ENCODE data around the gene INHBC. TPM values are rescaled to one million over a fixed set of nuclear protein-coding genes. Genes with fewer than 3 reads are reported as not detected.

INHBC gene
- total and polyA plus RNA-seq, 5 donors from 2014 or later: 0.21 TPM; not detected in 4

DNA sequence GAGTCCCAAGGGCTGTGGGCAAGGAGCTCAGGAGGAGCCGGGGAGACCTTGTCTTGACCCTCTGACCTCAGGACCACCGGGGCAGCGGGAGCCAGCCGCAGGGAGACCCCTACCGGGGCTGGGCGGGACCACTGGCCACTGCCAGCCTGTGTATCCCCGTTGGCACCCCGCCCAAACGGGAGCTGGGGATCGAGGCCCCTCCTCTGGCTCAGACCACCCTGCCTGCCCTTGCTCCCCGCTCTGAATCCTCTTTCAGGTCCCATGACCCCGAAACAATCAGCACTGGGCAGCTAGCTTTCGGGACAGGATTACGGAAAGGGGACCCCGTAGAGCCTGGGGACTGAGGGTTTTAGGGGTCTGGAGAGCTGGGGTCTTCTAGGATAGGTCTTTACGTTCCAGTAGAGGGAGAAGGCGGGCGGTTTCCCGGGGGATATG lies 26.3 kb downstream of the INHBC start:
- no peak for DNase-seq

DNA sequence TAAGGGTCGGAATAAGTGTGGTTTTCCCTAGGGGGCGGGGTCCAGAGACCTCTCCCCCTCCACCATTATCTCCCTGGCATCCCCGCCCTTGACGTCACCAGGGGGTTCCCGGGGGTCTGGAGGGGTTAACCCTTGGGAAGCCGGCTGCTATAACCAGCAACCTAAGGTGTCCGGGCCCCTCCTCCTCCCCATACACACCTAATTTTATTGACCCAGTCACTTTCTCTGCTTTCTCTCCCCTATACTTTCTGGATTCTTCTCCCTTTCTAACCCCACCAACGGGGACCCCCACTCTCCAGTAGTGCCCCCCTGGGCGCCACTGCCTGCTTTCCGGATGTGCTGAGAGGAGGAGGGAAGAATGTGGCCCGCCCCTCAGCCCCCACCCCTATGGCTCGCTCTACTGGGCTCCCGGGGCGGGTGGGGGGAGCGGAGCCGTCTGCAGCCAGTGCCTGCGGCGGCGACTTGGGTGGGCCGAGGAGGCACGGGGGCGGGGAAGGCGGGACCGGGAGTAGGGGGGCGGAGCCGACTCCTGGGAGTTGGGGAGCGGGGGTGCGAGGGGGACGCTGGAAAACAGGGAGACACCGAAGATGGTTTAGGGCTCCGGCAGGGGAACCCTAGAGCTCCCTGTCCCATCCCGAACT lies 26.8 kb downstream of the INHBC start:
- Histone ChIP-seq H3K4me3 (ENCODE audit: low read depth, low read length) (peak overlapping the region; percentile 61), H3K36me3 (ENCODE audit: control insufficient read depth, insufficient read depth, low read length) (no peaks in the 10 kb centered on the region), H3K9me3 (ENCODE audit: control insufficient read depth in 2 of 2, low read length in 2 of 2) (no peaks in the 10 kb centered on the region), H3K4me1 (ENCODE audit: control insufficient read depth, insufficient read depth, low read length, poor library complexity, severe bottlenecking) (peaks cover 40% of the 10 kb centered on the region), H3K27me3 (ENCODE audit: control insufficient read depth, insufficient read depth, low read length) (no peaks in the 10 kb centered on the region), H3K27ac (ENCODE audit: insufficient read depth, low read length, poor library complexity, severe bottlenecking) (no peak overlapping the region)
- DNase-seq (peak in 1 of 3 donors; percentile 34), ATAC-seq (ENCODE audit: low read depth in 2 of 2) (no peak)
- Mint-ChIP-seq H3K4me3 (peak overlapping the region; percentile 21 to 96 (median 88)), H3K27me3 (peaks cover 44% of the 10 kb centered on the region), H3K4me1 (peaks cover 5 to 55% (median 31%) of the 10 kb centered on the region in 4 donors), H3K36me3 (peaks cover 4% of the 10 kb centered on the region), H3K9me3 (no peaks in the 10 kb centered on the region), H3K27ac (no peak overlapping the region)

More for the DNA sequence above, 26.3 kb downstream of the INHBC start:
- Mint-ChIP-seq H3K27ac (no peak overlapping the region), H3K4me1 (peaks cover 5 to 59% (median 34%) of the 10 kb centered on the region in 4 donors), H3K27me3 (peaks cover 47% of the 10 kb centered on the region), H3K4me3 (peak overlapping the region; percentile 21 to 96 (median 72)), H3K9me3 (no peaks in the 10 kb centered on the region), H3K36me3 (peaks cover 1% of the 10 kb centered on the region)
- Histone ChIP-seq H3K27me3 (ENCODE audit: control insufficient read depth, insufficient read depth, low read length) (no peaks in the 10 kb centered on the region), H3K4me3 (ENCODE audit: low read depth, low read length) (no peak overlapping the region), H3K36me3 (ENCODE audit: control insufficient read depth, insufficient read depth, low read length) (no peaks in the 10 kb centered on the region), H3K9me3 (ENCODE audit: control insufficient read depth in 2 of 2, low read length in 2 of 2) (no peaks in the 10 kb centered on the region), H3K4me1 (ENCODE audit: control insufficient read depth, insufficient read depth, low read length, poor library complexity, severe bottlenecking) (peaks cover 40% of the 10 kb centered on the region), H3K27ac (ENCODE audit: insufficient read depth, low read length, poor library complexity, severe bottlenecking) (no peak overlapping the region)
- ATAC-seq (ENCODE audit: low read depth in 2 of 2): no peak

- Histone ChIP-seq H3K27me3 (ENCODE audit: control insufficient read depth, insufficient read depth, low read length) (no peaks in the 10 kb centered on the region), H3K4me1 (ENCODE audit: control insufficient read depth, insufficient read depth, low read length, poor library complexity, severe bottlenecking) (peaks cover 40% of the 10 kb centered on the region), H3K4me3 (ENCODE audit: low read depth, low read length) (peak overlapping the region; percentile 61), H3K36me3 (ENCODE audit: control insufficient read depth, insufficient read depth, low read length) (no peaks in the 10 kb centered on the region), H3K9me3 (ENCODE audit: control insufficient read depth in 2 of 2, low read length in 2 of 2) (no peaks in the 10 kb centered on the region), H3K27ac (ENCODE audit: insufficient read depth, low read length, poor library complexity, severe bottlenecking) (no peak overlapping the region)
- H3K27me3 Mint-ChIP-seq: peaks cover 44% of the 10 kb centered on the region
- H3K27ac Mint-ChIP-seq: peak overlapping the region in 1 of 3 donors; percentile 63
- no peak for ATAC-seq (ENCODE audit: low read depth in 2 of 2)
- DNase-seq: no peak
- peaks cover 5 to 55% (median 31%) of the 10 kb centered on the region in 4 donors for H3K4me1 Mint-ChIP-seq
- peaks cover 4% of the 10 kb centered on the region for H3K36me3 Mint-ChIP-seq
- no peaks in the 10 kb centered on the region for H3K9me3 Mint-ChIP-seq
- H3K4me3 Mint-ChIP-seq: peak overlapping the region; percentile 21 to 96 (median 88)
These were observed 27.3 kb downstream of the INHBC start for GRCh38 chr12:57461917-57462250.

DNA sequence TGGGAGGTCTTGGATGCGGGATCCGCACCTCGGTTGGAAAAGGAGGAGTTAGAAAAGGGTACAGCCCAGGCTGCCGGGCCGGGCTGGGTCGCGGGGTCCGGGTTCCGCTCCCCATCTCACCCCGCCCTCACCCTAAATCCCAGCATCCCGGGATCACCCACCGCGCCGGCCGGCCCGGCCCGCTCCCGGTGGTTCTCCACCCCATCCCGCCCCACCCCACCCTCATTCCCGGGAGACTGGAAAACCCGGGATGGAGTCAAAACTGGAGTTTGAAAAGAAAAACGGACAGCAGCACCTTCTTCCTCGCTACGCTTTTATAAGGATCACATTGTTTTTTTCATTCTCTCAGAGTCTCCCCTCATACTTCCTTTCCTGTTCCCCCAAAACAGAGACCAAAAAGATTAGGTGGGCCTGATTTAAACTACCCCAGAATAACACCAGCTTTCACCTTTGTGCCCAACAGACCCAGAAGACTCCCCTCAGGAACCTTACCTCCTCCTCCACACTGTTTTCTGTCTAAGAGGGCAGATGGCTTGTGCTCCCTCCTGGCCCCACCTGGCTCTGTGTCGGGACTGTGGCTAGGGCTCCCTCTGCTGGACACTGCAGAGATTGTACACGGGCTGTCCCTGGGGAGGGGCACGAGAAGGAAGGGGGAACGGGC lies 27.8 kb downstream of the INHBC start:
- Mint-ChIP-seq H3K4me3 (peak overlapping the region; percentile 88 to 96 (median 92)), H3K27ac (peak overlapping the region in 2 of 3 donors; percentile 16 to 88), H3K27me3 (peaks cover 44% of the 10 kb centered on the region), H3K9me3 (no peaks in the 10 kb centered on the region), H3K4me1 (peaks cover 5 to 55% (median 30%) of the 10 kb centered on the region in 4 donors), H3K36me3 (peaks cover 9% of the 10 kb centered on the region)
- ATAC-seq (ENCODE audit: low read depth in 2 of 2) (peak; percentile 76 to 81), DNase-seq (peak; percentile 80 to 90 (median 86))
- H3K36me3 ChIP-seq (ENCODE audit: control insufficient read depth, insufficient read depth, low read length): peaks cover 3% of the 10 kb centered on the region
- H3K9me3 ChIP-seq (ENCODE audit: control insufficient read depth in 2 of 2, low read length in 2 of 2): no peaks in the 10 kb centered on the region
- H3K4me3 ChIP-seq (ENCODE audit: low read depth, low read length): peak overlapping the region; percentile 82
- no peaks in the 10 kb centered on the region for H3K27me3 ChIP-seq (ENCODE audit: control insufficient read depth, insufficient read depth, low read length)
- peaks cover 40% of the 10 kb centered on the region for H3K4me1 ChIP-seq (ENCODE audit: control insufficient read depth, insufficient read depth, low read length, poor library complexity, severe bottlenecking)
- no peak overlapping the region for H3K27ac ChIP-seq (ENCODE audit: insufficient read depth, low read length, poor library complexity, severe bottlenecking)

- Mint-ChIP-seq H3K27ac (peak overlapping the region in 2 of 3 donors; percentile 16 to 88), H3K27me3 (peaks cover 44% of the 10 kb centered on the region), H3K4me1 (peaks cover 5 to 59% (median 30%) of the 10 kb centered on the region in 4 donors), H3K36me3 (peaks cover 12% of the 10 kb centered on the region), H3K4me3 (peak overlapping the region; percentile 72 to 95 (median 89)), H3K9me3 (no peaks in the 10 kb centered on the region)
- Histone ChIP-seq H3K4me3 (ENCODE audit: low read depth, low read length) (no peak overlapping the region), H3K9me3 (ENCODE audit: control insufficient read depth in 2 of 2, low read length in 2 of 2) (no peaks in the 10 kb centered on the region), H3K27ac (ENCODE audit: insufficient read depth, low read length, poor library complexity, severe bottlenecking) (no peak overlapping the region), H3K36me3 (ENCODE audit: control insufficient read depth, insufficient read depth, low read length) (peaks cover 7% of the 10 kb centered on the region), H3K4me1 (ENCODE audit: control insufficient read depth, insufficient read depth, low read length, poor library complexity, severe bottlenecking) (peaks cover 40% of the 10 kb centered on the region), H3K27me3 (ENCODE audit: control insufficient read depth, insufficient read depth, low read length) (no peaks in the 10 kb centered on the region)
- ATAC-seq (ENCODE audit: low read depth in 2 of 2) (no peak), DNase-seq (no peak)
These were observed 28.3 kb downstream of the INHBC start for GRCh38 chr12:57462912-57463253.

- H3K9me3 Mint-ChIP-seq: no peaks in the 10 kb centered on the region
- H3K36me3 Mint-ChIP-seq: peaks cover 19% of the 10 kb centered on the region
- peaks cover 36% of the 10 kb centered on the region for H3K27me3 Mint-ChIP-seq
- no peak for DNase-seq
- no peaks in the 10 kb centered on the region for H3K27me3 ChIP-seq (ENCODE audit: control insufficient read depth, insufficient read depth, low read length)
- H3K27ac ChIP-seq (ENCODE audit: insufficient read depth, low read length, poor library complexity, severe bottlenecking): no peak overlapping the region
- ATAC-seq (ENCODE audit: low read depth in 2 of 2): no peak
- no peak overlapping the region for H3K27ac Mint-ChIP-seq
- no peak overlapping the region for H3K4me3 ChIP-seq (ENCODE audit: low read depth, low read length)
- H3K9me3 ChIP-seq (ENCODE audit: control insufficient read depth in 2 of 2, low read length in 2 of 2): no peaks in the 10 kb centered on the region
- H3K36me3 ChIP-seq (ENCODE audit: control insufficient read depth, insufficient read depth, low read length): peaks cover 18% of the 10 kb centered on the region
- H3K4me1 Mint-ChIP-seq: peaks cover 0 to 51% (median 28%) of the 10 kb centered on the region in 4 donors
- peak overlapping the region in 2 of 4 donors; percentile 17 to 79 for H3K4me3 Mint-ChIP-seq
- H3K4me1 ChIP-seq (ENCODE audit: control insufficient read depth, insufficient read depth, low read length, poor library complexity, severe bottlenecking): peaks cover 33% of the 10 kb centered on the region
These were observed 30.0 kb downstream of the INHBC start for GRCh38 chr12:57464569-57464968.

DNA sequence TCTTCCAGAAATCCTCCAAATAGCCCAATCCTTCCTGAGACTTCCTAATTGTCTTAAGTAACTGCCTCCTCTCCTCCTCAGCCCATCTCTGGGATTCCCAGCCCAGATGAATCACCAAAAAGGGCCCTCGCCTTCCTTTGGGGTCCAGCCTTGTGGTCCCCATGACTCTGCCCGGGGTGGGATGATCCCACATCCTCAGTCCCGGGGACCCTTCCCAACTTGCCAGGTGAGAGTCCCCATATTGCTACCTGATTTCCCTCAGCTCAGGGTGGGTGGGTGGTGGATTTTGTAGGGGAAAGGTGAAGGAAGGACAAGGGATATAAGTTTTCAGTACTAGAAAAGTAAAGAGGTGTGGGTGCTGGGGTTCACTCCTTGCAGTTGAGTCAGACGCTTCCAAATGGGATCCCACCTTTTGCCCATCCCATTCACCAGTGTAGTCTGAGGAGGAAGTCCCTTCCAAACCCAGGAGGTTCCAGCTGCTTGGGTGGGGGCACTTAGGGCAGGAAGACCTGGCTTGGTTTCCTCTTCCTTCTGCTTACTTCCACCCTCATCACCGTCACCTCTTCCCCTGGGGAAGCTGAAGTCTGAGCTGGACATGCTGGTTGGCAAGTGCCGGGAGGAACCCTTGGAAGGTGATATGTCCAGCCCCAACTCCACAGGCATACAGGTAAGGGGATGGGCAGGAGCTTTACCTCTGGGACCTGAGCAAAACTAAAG lies 30.6 kb downstream of the INHBC start:
- H3K9me3 ChIP-seq (ENCODE audit: control insufficient read depth in 2 of 2, low read length in 2 of 2): no peaks in the 10 kb centered on the region
- Mint-ChIP-seq H3K4me1 (peaks cover 0 to 51% (median 25%) of the 10 kb centered on the region in 4 donors), H3K27me3 (peaks cover 32% of the 10 kb centered on the region), H3K4me3 (peak overlapping the region in 2 of 4 donors; percentile 17 to 79), H3K36me3 (peaks cover 19% of the 10 kb centered on the region), H3K9me3 (no peaks in the 10 kb centered on the region), H3K27ac (peak overlapping the region in 2 of 3 donors; percentile 58 to 84)
- ATAC-seq (ENCODE audit: low read depth in 2 of 2) (no peak), DNase-seq (no peak)
- no peaks in the 10 kb centered on the region for H3K27me3 ChIP-seq (ENCODE audit: control insufficient read depth, insufficient read depth, low read length)
- H3K36me3 ChIP-seq (ENCODE audit: control insufficient read depth, insufficient read depth, low read length): peaks cover 25% of the 10 kb centered on the region
- peaks cover 29% of the 10 kb centered on the region for H3K4me1 ChIP-seq (ENCODE audit: control insufficient read depth, insufficient read depth, low read length, poor library complexity, severe bottlenecking)
- no peak overlapping the region for H3K27ac ChIP-seq (ENCODE audit: insufficient read depth, low read length, poor library complexity, severe bottlenecking)
- H3K4me3 ChIP-seq (ENCODE audit: low read depth, low read length): no peak overlapping the region
